Endothelial cell of umbilical vein (primary cell): Measurements from ENCODE around the gene SELENOV. TPM values are rescaled to one million over a fixed set of nuclear protein-coding genes. Genes with fewer than 3 reads are reported as not detected.
A peak's percentile ranks its signal among the peaks of the same experiment; 100 is the strongest.

Experiments used
- BruUV-seq: library from RNA; stranded (reverse); fragments of 400-500 nt; replicated peaks from 2 replicates; lab custom pipeline; 2021; lab: Mats Ljungman, UMichigan
- CTCF ChIA-PET: fragments of 300-600, 350-600 bp; sonication (Branson Sonifier 250); formaldehyde crosslinking; loops from one replicate; lab custom pipeline; 2021; ENCODE audit warnings: antibody characterized with exemption, inconsistent platforms; lab: Charles Lee
- POLR2A ChIA-PET: fragments of 300-600, 350-600 bp; sonication (Branson Sonifier 250); formaldehyde crosslinking; loops from one replicate; lab custom pipeline; 2021; ENCODE audit warnings: antibody characterized with exemption, inconsistent platforms; lab: Charles Lee
- DNase-seq: peaks from one replicate; pipeline ENCODE4 v3.0.0-alpha.2; 2011; ENCODE audit warnings: low read depth, low spot score
- FAIRE-seq: peaks from 2 replicates; lab custom pipeline; 2011; peaks lifted over from hg19 to GRCh38; lab: Jason Lieb, UNC
- H2AFZ ChIP-seq: 2 replicates; pipeline ENCODE4 v1.6.0; 2012; ENCODE audit warnings: low read depth, low read length, control low read depth, inconsistent platforms
- H3K27ac ChIP-seq: 2 replicates; pipeline ENCODE4 v1.5.1; 2011; ENCODE audit warnings: low read depth, mild to moderate bottlenecking, control low read depth, low read length, moderate library complexity; ENCODE audit not compliant: insufficient read depth
- H3K27me3 ChIP-seq, 2 experiments: 2 replicates each; pipeline versions ENCODE4 v1.6.0 to v1.6.1; 2011; ENCODE audit warnings: low read length in 2 of 2, mixed read lengths in 1 of 2; ENCODE audit not compliant: control insufficient read depth in 2 of 2, insufficient read depth in 2 of 2
- H3K36me3 ChIP-seq, 2 experiments: 2 replicates in 1 of 2; 3 replicates in 1 of 2; pipeline ENCODE4 v1.5.1; 2011; ENCODE audit warnings: low read length in 2 of 2, mild to moderate bottlenecking in 1 of 2, moderate library complexity in 1 of 2; ENCODE audit not compliant: control insufficient read depth in 2 of 2, insufficient read depth in 2 of 2; ENCODE audit errors: extremely low read depth in 1 of 2
- H3K4me1 ChIP-seq: 3 replicates; pipeline ENCODE4 v1.5.1; 2011; ENCODE audit warnings: mild to moderate bottlenecking, low read length; ENCODE audit not compliant: control insufficient read depth, insufficient read depth; ENCODE audit errors: extremely low read depth
- H3K4me2 ChIP-seq: 2 replicates; pipeline ENCODE4 v1.6.1; 2011; ENCODE audit warnings: low read length, control low read depth, mixed read lengths; ENCODE audit not compliant: insufficient read depth
- H3K4me3 ChIP-seq, 3 experiments: fragments of 200-600 bp in 1 of 3; sonication (generic), shearing (Covaris generic) in 1 of 3; replicated peaks in 1 of 3; 2 replicates each; pipeline ENCODE4 v1.5.1; 2011 to 2016; ENCODE audit warnings: control low read depth in 3 of 3, low read length in 3 of 3, mild to moderate bottlenecking in 2 of 3, inconsistent platforms in 1 of 3, low read depth in 1 of 3, moderate library complexity in 1 of 3; ENCODE audit not compliant: insufficient read depth in 1 of 3
- H3K79me2 ChIP-seq: 2 replicates; pipeline ENCODE4 v1.6.0; 2012; ENCODE audit warnings: low read length, inconsistent platforms; ENCODE audit not compliant: control insufficient read depth, insufficient read depth
- H3K9ac ChIP-seq: replicated peaks from 2 replicates; pipeline ENCODE3; 2011; ENCODE audit warnings: low read length, control low read depth; ENCODE audit not compliant: insufficient read depth; ENCODE audit errors: extremely low read depth
- H3K9me1 ChIP-seq: replicated peaks from 3 replicates; pipeline ENCODE4 v1.6.0; 2011; ENCODE audit warnings: mild to moderate bottlenecking, low read length; ENCODE audit not compliant: control insufficient read depth, insufficient read depth; ENCODE audit errors: extremely low read depth
- H3K9me3 ChIP-seq: replicated peaks from 2 replicates; pipeline ENCODE4 v1.5.1; 2012; ENCODE audit warnings: low read length, inconsistent platforms; ENCODE audit not compliant: control insufficient read depth, insufficient read depth
- H4K20me1 ChIP-seq: replicated peaks from 2 replicates; pipeline ENCODE3; 2011; ENCODE audit warnings: mild to moderate bottlenecking, low read length; ENCODE audit not compliant: control insufficient read depth, insufficient read depth; ENCODE audit errors: extremely low read depth
- JUN ChIP-seq: IDR thresholded peaks from 2 replicates; pipeline ENCODE4 v1.6.1; 2011; ENCODE audit warnings: borderline replicate concordance, low read depth; ENCODE audit not compliant: insufficient read length, insufficient read depth
- POLR2AphosphoS5 ChIP-seq: IDR thresholded peaks from 2 replicates; pipeline ENCODE4 v1.6.1; 2012; ENCODE audit warnings: low read depth, mild to moderate bottlenecking, control low read depth, low read length, moderate library complexity; ENCODE audit not compliant: insufficient read depth
- dilution Hi-C: fragments of 300-500 bp; cut with MboI; formaldehyde crosslinking; loops from one replicate; pipeline ENCODE4 v1.15.0; 2019; ENCODE audit warnings: low sequenced_read_pairs; ENCODE audit not compliant: extremely low pct_ligation_motif_present
- intact Hi-C: fragments of 100-400 bp; cut with micrococcal nuclease; formaldehyde crosslinking; loops from one replicate; pipeline ENCODE4 v1.10.0; 2022
- polyA plus RNA-seq, 4 experiments: library from polyadenylated mRNA; depleted of rRNA in 3 of 4; stranded (reverse) in 3 of 4; unstranded in 1 of 4; fragments of >200 nt; gene quantifications; 2 replicates each; pipeline versions ENCODE4 v1.2.1 to v1.2.3, GENCODE V29; 2011 to 2012; ENCODE audit warnings: missing spikeins in 1 of 4
- total RNA-seq: library from RNA; stranded (reverse); gene quantifications from 2 replicates; pipeline ENCODE4 v1.2.3, GENCODE V29; 2021
- TF ChIP-seq, protein P1 (sequence below), 2 donors: IDR thresholded peaks; 1 replicate in 1 of 2; 2 replicates in 1 of 2; pipeline ENCODE4 v1.5.1; 2011; ENCODE audit warnings: low read length in 2 of 2, mild to moderate bottlenecking in 2 of 2, moderate library complexity in 2 of 2, control low read depth in 1 of 2, inconsistent platforms in 1 of 2, low read depth in 1 of 2; ENCODE audit not compliant: insufficient read depth in 1 of 2; ENCODE audit errors: extremely low read depth in 1 of 2

The SELENOV gene
- total and polyA plus RNA-seq, 2 donors (not counting 3 experiments of a cell fraction or from before 2014, with no cell fraction given), result not detected

DNA sequence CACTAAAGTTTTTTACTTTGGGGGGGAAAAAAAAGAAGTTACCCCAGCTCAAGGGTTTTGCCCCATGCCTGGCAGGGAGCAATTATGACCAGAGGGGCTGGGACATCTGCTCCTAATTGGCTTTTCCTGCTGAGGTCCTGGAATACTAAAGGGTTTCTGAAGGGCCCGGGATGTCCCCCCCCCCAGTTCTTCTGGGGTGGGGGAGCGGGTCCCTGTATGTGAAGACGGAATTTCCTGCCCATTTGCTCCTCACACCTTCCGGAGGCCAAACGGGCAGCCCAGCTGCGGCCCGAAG, 17.3 kb upstream of the SELENOV start:
- Histone ChIP-seq H3K4me3 (peak overlapping the region in 1 of 3 experiments; percentile 19), H2AFZ (peak overlapping the region; percentile 68), H3K79me2 (no peaks in the 10 kb centered on the region), H3K27ac (no peak overlapping the region), H3K9me1 (no peaks in the 10 kb centered on the region), H3K4me2 (peak overlapping the region; percentile 61), H3K4me1 (peaks cover 9% of the 10 kb centered on the region), H3K9me3 (no peaks in the 10 kb centered on the region), H3K36me3 (no peaks in the 10 kb centered on the region), H3K9ac (no peak overlapping the region), H4K20me1 (no peaks in the 10 kb centered on the region), H3K27me3 (peaks cover 25 to 27% of the 10 kb centered on the region in 2 experiments)
- TF ChIP-seq JUN (no peak), POLR2AphosphoS5 (no peak)
- TF ChIP-seq, protein P1, sequence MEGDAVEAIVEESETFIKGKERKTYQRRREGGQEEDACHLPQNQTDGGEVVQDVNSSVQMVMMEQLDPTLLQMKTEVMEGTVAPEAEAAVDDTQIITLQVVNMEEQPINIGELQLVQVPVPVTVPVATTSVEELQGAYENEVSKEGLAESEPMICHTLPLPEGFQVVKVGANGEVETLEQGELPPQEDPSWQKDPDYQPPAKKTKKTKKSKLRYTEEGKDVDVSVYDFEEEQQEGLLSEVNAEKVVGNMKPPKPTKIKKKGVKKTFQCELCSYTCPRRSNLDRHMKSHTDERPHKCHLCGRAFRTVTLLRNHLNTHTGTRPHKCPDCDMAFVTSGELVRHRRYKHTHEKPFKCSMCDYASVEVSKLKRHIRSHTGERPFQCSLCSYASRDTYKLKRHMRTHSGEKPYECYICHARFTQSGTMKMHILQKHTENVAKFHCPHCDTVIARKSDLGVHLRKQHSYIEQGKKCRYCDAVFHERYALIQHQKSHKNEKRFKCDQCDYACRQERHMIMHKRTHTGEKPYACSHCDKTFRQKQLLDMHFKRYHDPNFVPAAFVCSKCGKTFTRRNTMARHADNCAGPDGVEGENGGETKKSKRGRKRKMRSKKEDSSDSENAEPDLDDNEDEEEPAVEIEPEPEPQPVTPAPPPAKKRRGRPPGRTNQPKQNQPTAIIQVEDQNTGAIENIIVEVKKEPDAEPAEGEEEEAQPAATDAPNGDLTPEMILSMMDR (IDR thresholded peaks at IDR 0.05; ENCODE audit: extremely low read depth in 1 of 2, insufficient read depth in 1 of 2, low read depth in 1 of 2, low read length in 2 of 2), result no peak
- intact Hi-C loops (no loop called here), dilution Hi-C loops (no loop called here)
- ChIA-PET CTCF (interaction anchor here (0.7 to 2.2 kb wide), 14 partner anchors 21 to 295 kb away, joined by 3 to 14 read pairs (median 4); partner anchors contain the start of genes EID2 and EID2B), POLR2A (interaction anchor here (0.7 kb wide), 1 partner anchor 37 kb away, joined by 3 read pairs; no protein-coding TSS in a partner anchor)
- DNase-seq, result no peak
- FAIRE-seq, result no peak
- BruUV-seq, result no TSS peak
